ENCODE measurements around the gene CAMTA1. TPM values are rescaled to one million over a fixed set of nuclear protein-coding genes. Genes with fewer than 3 reads are reported as not detected.

CAMTA1 gene
- total and polyA plus RNA-seq, 4 donors, result 18.0 to 93.5 (median 35.8) TPM

DNA sequence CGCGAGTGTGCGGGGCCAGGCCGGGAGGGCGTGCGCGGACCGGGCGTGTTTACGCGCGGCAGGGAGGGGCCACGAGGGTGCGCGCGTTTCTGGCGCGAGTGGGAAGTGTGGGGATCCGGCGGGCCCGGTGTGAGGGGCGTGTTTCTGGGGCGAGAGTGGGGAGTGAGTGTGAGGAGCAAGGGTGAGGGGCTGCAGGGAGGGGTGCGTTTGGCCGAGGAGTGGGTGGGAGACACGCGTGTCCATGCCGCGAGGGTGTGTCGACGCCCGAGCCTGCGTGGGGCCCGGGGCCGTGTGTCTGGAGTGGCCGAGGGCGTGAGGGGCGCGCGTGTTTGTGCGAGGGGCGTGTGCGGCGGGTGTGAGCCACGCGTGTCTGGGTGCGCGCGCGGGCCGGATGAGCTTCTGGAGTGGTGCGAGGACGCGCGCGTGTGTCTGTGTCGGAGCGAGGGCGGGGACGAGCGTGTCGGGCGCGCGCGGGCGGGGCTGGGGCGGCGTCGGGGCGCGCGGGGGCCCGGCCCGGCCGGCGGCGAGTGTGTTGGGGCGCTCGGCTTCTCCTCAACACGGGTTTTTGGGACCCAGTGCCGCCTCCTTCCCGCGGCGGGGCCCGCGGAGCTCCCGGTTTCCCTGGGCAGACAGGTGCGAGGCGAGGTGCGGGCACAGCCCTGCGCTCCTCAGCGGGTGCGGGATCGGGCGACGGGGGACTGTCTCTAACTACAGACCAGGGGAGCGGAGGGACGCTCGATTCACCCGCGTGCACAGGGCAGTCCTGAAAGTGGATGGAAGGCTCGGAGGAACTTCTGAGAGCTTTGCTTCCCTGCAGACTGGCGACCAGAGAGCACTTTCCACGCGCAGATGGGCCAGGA, 920.0 kb downstream of the CAMTA1 start:
- Histone ChIP-seq H3K4me3 (ENCODE audit: low read depth in 1 of 3, low read length in 3 of 3) (peak overlapping the region in 1 of 3 donors; percentile 71), H3K9me3 (ENCODE audit: control insufficient read depth in 4 of 4, low read length in 3 of 4) (no peaks in the 10 kb centered on the region), H3K9ac (ENCODE audit: low read depth in 1 of 2, low read length in 2 of 2) (no peak overlapping the region), H3K36me3 (ENCODE audit: control insufficient read depth in 4 of 4, insufficient read depth in 3 of 4, low read depth in 1 of 4, low read length in 3 of 4) (no peaks in the 10 kb centered on the region), H3K27ac (ENCODE audit: low read depth in 1 of 2, low read length in 2 of 2) (no peak overlapping the region), H3K4me1 (ENCODE audit: control insufficient read depth in 4 of 4, insufficient read depth in 4 of 4, low read length in 3 of 4) (peaks cover 0 to 17% (median 6%) of the 10 kb centered on the region in 4 donors), H3K27me3 (ENCODE audit: control insufficient read depth in 4 of 4, insufficient read depth in 4 of 4, low read length in 3 of 4) (peaks cover 0 to 5% (median 1%) of the 10 kb centered on the region in 4 donors)
- TF ChIP-seq, protein P1, sequence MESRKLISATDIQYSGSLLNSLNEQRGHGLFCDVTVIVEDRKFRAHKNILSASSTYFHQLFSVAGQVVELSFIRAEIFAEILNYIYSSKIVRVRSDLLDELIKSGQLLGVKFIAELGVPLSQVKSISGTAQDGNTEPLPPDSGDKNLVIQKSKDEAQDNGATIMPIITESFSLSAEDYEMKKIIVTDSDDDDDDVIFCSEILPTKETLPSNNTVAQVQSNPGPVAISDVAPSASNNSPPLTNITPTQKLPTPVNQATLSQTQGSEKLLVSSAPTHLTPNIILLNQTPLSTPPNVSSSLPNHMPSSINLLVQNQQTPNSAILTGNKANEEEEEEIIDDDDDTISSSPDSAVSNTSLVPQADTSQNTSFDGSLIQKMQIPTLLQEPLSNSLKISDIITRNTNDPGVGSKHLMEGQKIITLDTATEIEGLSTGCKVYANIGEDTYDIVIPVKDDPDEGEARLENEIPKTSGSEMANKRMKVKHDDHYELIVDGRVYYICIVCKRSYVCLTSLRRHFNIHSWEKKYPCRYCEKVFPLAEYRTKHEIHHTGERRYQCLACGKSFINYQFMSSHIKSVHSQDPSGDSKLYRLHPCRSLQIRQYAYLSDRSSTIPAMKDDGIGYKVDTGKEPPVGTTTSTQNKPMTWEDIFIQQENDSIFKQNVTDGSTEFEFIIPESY (IDR thresholded peaks at IDR 0.05), result no peak
- no peak for TF ChIP-seq SP1 (IDR thresholded peaks at IDR 0.05)
- no peak for TF ChIP-seq RAD21 (IDR thresholded peaks at IDR 0.05)
- TF ChIP-seq FOXA2 (IDR thresholded peaks at IDR 0.05), result no peak
- no peak for TF ChIP-seq HNF4G (IDR thresholded peaks at IDR 0.05)
- no peak for TF ChIP-seq YY1 (IDR thresholded peaks at IDR 0.05)
- TF ChIP-seq, protein P2, sequence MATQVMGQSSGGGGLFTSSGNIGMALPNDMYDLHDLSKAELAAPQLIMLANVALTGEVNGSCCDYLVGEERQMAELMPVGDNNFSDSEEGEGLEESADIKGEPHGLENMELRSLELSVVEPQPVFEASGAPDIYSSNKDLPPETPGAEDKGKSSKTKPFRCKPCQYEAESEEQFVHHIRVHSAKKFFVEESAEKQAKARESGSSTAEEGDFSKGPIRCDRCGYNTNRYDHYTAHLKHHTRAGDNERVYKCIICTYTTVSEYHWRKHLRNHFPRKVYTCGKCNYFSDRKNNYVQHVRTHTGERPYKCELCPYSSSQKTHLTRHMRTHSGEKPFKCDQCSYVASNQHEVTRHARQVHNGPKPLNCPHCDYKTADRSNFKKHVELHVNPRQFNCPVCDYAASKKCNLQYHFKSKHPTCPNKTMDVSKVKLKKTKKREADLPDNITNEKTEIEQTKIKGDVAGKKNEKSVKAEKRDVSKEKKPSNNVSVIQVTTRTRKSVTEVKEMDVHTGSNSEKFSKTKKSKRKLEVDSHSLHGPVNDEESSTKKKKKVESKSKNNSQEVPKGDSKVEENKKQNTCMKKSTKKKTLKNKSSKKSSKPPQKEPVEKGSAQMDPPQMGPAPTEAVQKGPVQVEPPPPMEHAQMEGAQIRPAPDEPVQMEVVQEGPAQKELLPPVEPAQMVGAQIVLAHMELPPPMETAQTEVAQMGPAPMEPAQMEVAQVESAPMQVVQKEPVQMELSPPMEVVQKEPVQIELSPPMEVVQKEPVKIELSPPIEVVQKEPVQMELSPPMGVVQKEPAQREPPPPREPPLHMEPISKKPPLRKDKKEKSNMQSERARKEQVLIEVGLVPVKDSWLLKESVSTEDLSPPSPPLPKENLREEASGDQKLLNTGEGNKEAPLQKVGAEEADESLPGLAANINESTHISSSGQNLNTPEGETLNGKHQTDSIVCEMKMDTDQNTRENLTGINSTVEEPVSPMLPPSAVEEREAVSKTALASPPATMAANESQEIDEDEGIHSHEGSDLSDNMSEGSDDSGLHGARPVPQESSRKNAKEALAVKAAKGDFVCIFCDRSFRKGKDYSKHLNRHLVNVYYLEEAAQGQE (IDR thresholded peaks at IDR 0.05), result no peak
- TF ChIP-seq, protein P3, sequence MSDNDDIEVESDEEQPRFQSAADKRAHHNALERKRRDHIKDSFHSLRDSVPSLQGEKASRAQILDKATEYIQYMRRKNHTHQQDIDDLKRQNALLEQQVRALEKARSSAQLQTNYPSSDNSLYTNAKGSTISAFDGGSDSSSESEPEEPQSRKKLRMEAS (IDR thresholded peaks at IDR 0.05), result no peak
- no peak for TF ChIP-seq HNF4A (conservative IDR thresholded peaks at IDR 0.05)
- no peak for TF ChIP-seq JUND (IDR thresholded peaks at IDR 0.05)
- TF ChIP-seq GABPA (IDR thresholded peaks at IDR 0.05 in 1 of 2, conservative IDR thresholded peaks at IDR 0.05 in 1 of 2), result no peak
- TF ChIP-seq EGR1 (IDR thresholded peaks at IDR 0.05; ENCODE audit: low read depth in 2 of 2), result no peak
- TF ChIP-seq, protein P4, sequence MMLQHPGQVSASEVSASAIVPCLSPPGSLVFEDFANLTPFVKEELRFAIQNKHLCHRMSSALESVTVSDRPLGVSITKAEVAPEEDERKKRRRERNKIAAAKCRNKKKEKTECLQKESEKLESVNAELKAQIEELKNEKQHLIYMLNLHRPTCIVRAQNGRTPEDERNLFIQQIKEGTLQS (IDR thresholded peaks at IDR 0.05), result no peak
- TF ChIP-seq RXRA (IDR thresholded peaks at IDR 0.05), result no peak
- no peak for TF ChIP-seq NR2F2 (IDR thresholded peaks at IDR 0.05)
- no peak for TF ChIP-seq TAF1 (conservative IDR thresholded peaks at IDR 0.05)
- TF ChIP-seq, protein P5, sequence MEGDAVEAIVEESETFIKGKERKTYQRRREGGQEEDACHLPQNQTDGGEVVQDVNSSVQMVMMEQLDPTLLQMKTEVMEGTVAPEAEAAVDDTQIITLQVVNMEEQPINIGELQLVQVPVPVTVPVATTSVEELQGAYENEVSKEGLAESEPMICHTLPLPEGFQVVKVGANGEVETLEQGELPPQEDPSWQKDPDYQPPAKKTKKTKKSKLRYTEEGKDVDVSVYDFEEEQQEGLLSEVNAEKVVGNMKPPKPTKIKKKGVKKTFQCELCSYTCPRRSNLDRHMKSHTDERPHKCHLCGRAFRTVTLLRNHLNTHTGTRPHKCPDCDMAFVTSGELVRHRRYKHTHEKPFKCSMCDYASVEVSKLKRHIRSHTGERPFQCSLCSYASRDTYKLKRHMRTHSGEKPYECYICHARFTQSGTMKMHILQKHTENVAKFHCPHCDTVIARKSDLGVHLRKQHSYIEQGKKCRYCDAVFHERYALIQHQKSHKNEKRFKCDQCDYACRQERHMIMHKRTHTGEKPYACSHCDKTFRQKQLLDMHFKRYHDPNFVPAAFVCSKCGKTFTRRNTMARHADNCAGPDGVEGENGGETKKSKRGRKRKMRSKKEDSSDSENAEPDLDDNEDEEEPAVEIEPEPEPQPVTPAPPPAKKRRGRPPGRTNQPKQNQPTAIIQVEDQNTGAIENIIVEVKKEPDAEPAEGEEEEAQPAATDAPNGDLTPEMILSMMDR (IDR thresholded peaks at IDR 0.05; ENCODE audit: low read depth, low read length, missing input control), result no peak
- no peak for TF ChIP-seq FOXA1 (IDR thresholded peaks at IDR 0.05)
- no peak for DNase-seq (ENCODE audit: low spot score)
- 8% methylated on average over 106 of the region's 106 CpGs for WGBS

Measured in liver (tissue), 9 donors.